HepG2 (cell line): ENCODE measurements around the gene ETV6. TPM values are rescaled to one million over a fixed set of nuclear protein-coding genes. Genes with fewer than 3 reads are reported as not detected.

Source experiments
- ATAC-seq: fragments of 200-7000 bp; cut with Tn5 transposase; 3 replicates; pipeline ENCODE4 v1.9.1; 2020; ENCODE audit warnings: mild to moderate bottlenecking, moderate library complexity
- BruUV-seq: library from RNA; stranded (reverse); fragments of 400-500 nt; replicated peaks from 2 replicates; lab custom pipeline; 2021; lab: Mats Ljungman, UMichigan
- CTCF ChIA-PET: fragments of 300-600 bp; formaldehyde crosslinking; extraction: SDS; loops from one replicate; lab custom pipeline; 2021; ENCODE audit warnings: low total read pairs, inconsistent platforms, low intra/inter-chr PET ratio; lab: Yijun Ruan, JAX
- POLR2A ChIA-PET: fragments of 350-600 bp; sonication (Branson Sonifier 250); formaldehyde crosslinking; loops from one replicate; lab custom pipeline; 2020; ENCODE audit warnings: antibody characterized with exemption, inconsistent platforms; lab: Yijun Ruan, JAX
- DNase-seq: peaks from one replicate; pipeline ENCODE4 v3.0.0-alpha.2; 2015; ENCODE audit warnings: low spot score
- FAIRE-seq: peaks from 3 replicates; lab custom pipeline; 2011; peaks lifted over from hg19 to GRCh38; lab: Jason Lieb, UNC
- H2AFZ ChIP-seq: one replicate; pipeline ENCODE4 v1.6.1; 2011; ENCODE audit warnings: low read length, inconsistent platforms
- H3K27ac ChIP-seq: fragments of 300-600 bp; 3 replicates; pipeline ENCODE4 v1.8.0; 2011; ENCODE audit warnings: mixed run types, mild to moderate bottlenecking, mixed read lengths, low read length, inconsistent platforms; ENCODE audit not compliant: insufficient read depth; ENCODE audit errors: extremely low read length
- H3K27me3 ChIP-seq, 2 experiments: fragments of 200-600 bp in 1 of 2; 2 replicates in 1 of 2; 3 replicates in 1 of 2; pipeline versions ENCODE4 v1.6.0 to v1.8.0; 2011; ENCODE audit warnings: low read length in 2 of 2, mild to moderate bottlenecking in 2 of 2, moderate library complexity in 2 of 2, inconsistent platforms in 1 of 2; ENCODE audit not compliant: insufficient read depth in 2 of 2, control insufficient read depth in 1 of 2
- H3K36me3 ChIP-seq, 2 experiments: fragments of 200-600 bp in 1 of 2; replicated peaks in 1 of 2; 2 replicates in 1 of 2; 3 replicates in 1 of 2; pipeline versions ENCODE4 v1.5.1 to v1.8.0; 2011; ENCODE audit warnings: low read length in 2 of 2, inconsistent platforms in 1 of 2; ENCODE audit not compliant: insufficient read depth in 2 of 2, control insufficient read depth in 1 of 2
- H3K4me1 ChIP-seq: 2 replicates; pipeline ENCODE4 v1.5.1; 2012; ENCODE audit warnings: low read length, inconsistent platforms; ENCODE audit not compliant: insufficient read depth
- H3K4me2 ChIP-seq: 2 replicates; pipeline ENCODE4 v1.6.0; 2011; ENCODE audit warnings: low read depth, low read length, inconsistent platforms
- H3K4me3 ChIP-seq, 3 experiments: fragments of 200-600 bp in 1 of 3; sonication (generic), shearing (Covaris generic) in 1 of 3; replicated peaks in 1 of 3; 2 replicates each; pipeline ENCODE4 v1.5.1; 2011 to 2016; ENCODE audit warnings: low read length in 3 of 3, inconsistent platforms in 2 of 3, low read depth in 2 of 3, mild to moderate bottlenecking in 2 of 3, control low read depth in 1 of 3, mixed read lengths in 1 of 3; ENCODE audit not compliant: insufficient read depth in 1 of 3
- H3K79me2 ChIP-seq: one replicate; pipeline ENCODE4 v1.6.1; 2011; ENCODE audit warnings: low read length, inconsistent platforms; ENCODE audit not compliant: insufficient read depth
- H3K9ac ChIP-seq: 2 replicates; pipeline ENCODE4 v1.6.0; 2011; ENCODE audit warnings: mild to moderate bottlenecking, low read depth, low read length, inconsistent platforms; ENCODE audit not compliant: insufficient read depth
- H3K9me3 ChIP-seq: 2 replicates; pipeline ENCODE4 v1.5.1; 2012; ENCODE audit warnings: mild to moderate bottlenecking, low read length
- H4K20me1 ChIP-seq: 2 replicates; pipeline ENCODE4 v1.6.0; 2011; ENCODE audit warnings: inconsistent platforms, mild to moderate bottlenecking, low read length, moderate library complexity; ENCODE audit not compliant: insufficient read depth
- HMGXB3 ChIP-seq: sonication (generic); formaldehyde crosslinking; IDR thresholded peaks from 2 replicates; pipeline ENCODE4 v1.4.0; 2020; ENCODE audit warnings: missing genetic modification reagents, borderline replicate concordance
- ZNF367 ChIP-seq: sonication (generic); formaldehyde crosslinking; IDR thresholded peaks from 2 replicates; pipeline ENCODE4 v1.4.0; 2020; ENCODE audit warnings: missing genetic modification reagents, borderline replicate concordance
- ZNF770 ChIP-seq: sonication (generic); formaldehyde crosslinking; IDR thresholded peaks from 2 replicates; pipeline ENCODE4 v1.5.0; 2020; ENCODE audit warnings: mild to moderate bottlenecking, missing genetic modification reagents
- WGBS: methylation state at CpG from one replicate; pipeline ENCODE4 v1.1.6; 2017; ENCODE audit warnings: low lambda C conversion rate; 5-methylcytosine and 5-hydroxymethylcytosine counted together
- in situ Hi-C: cut with HindIII; loops from 2 replicates; pipeline ENCODE4 v1.10.0; 2017; ENCODE audit warnings: low pct_unique_long_range_greater_than_20kb; ENCODE audit not compliant: extremely low pct_ligation_motif_present
- intact Hi-C: fragments of 100-400 bp; cut with micrococcal nuclease; formaldehyde crosslinking; loops from one replicate; pipeline ENCODE4 v1.10.0; 2022; ENCODE audit not compliant: unreplicated experiment
- polyA plus RNA-seq, 8 experiments: library from polyadenylated mRNA; depleted of rRNA in 3 of 8; stranded (reverse) in 7 of 8; unstranded in 1 of 8; fragments of >200 nt; fragmentation: Illumina TruSeq in 4 of 8; extraction: Trizol in 4 of 8; gene quantifications; 2 replicates each; pipeline versions ENCODE4 v1.2.1 to v1.2.3, GENCODE V29; 2011 to 2016; ENCODE audit warnings: low read depth in 4 of 8, missing spikeins in 1 of 8, mixed read lengths in 1 of 8; ENCODE audit not compliant: insufficient read depth in 1 of 8
- total RNA-seq, 5 experiments: library from RNA; depleted of rRNA; stranded (reverse); fragments of >200 nt; fragmentation: Illumina TruSeq; extraction: Trizol; gene quantifications; 2 replicates each; pipeline ENCODE4 v1.2.3, GENCODE V29; 2016; ENCODE audit warnings: low read depth in 1 of 5

The ETV6 gene
- total and polyA plus RNA-seq, 2 of the 13 experiments (the other 11 are each of a cell fraction or from before 2014, with no cell fraction given), result 2.2 to 3.0 TPM

GRCh38 chr12:11726659-11727058 is 77.2 kb downstream of the ETV6 start:
- intact Hi-C loops (no loop called here), in situ Hi-C loops (no loop called here)
- no peaks in the 10 kb centered on the region for H3K36me3 ChIP-seq
- DNase-seq (no peak), FAIRE-seq (no peak), ATAC-seq (no peak)
- BruUV-seq, result no TSS peak
- no peak for TF ChIP-seq ZNF367 (CRISPR knock-in tag)
- 0 out of 2 replicates have a peak, but pooled peaks have one; percentile 18 for TF ChIP-seq ZNF770 (CRISPR knock-in tag)
- no peak for TF ChIP-seq HMGXB3 (CRISPR knock-in tag)
- no peaks in the 10 kb centered on the region for H4K20me1 ChIP-seq
- no peak overlapping the region for H3K4me3 ChIP-seq
- H3K4me2 ChIP-seq, result peak overlapping the region; percentile 33
- WGBS, result 73% methylated on average over 3 of the region's 3 CpGs
- H3K9me3 ChIP-seq, result no peaks in the 10 kb centered on the region
- ChIA-PET CTCF (no interaction called here), POLR2A (interaction anchor here (0.9 kb wide), 1 partner anchor 78 kb away, joined by 3 read pairs; the partner anchor contains the start of gene ETV6)
- H3K27me3 ChIP-seq, result no peaks in the 10 kb centered on the region
- no peaks in the 10 kb centered on the region for H3K79me2 ChIP-seq
- H3K9ac ChIP-seq, result no peak overlapping the region
- H3K27ac ChIP-seq, result no peak overlapping the region
- H3K4me1 ChIP-seq, result peaks cover 29% of the 10 kb centered on the region
- no peak overlapping the region for H2AFZ ChIP-seq
